K562 (cell line): ENCODE results near the gene TMEM120A. TPM values are rescaled to one million over a fixed set of nuclear protein-coding genes. Genes with fewer than 3 reads are reported as not detected.
A peak's percentile ranks its signal among the peaks of the same experiment; 100 is the strongest.

Experiments
- ATF3 ChIP-seq, 2 experiments: fragments of 450-650 bp in 1 of 2; sonication (generic) in 1 of 2; formaldehyde crosslinking in 1 of 2; IDR thresholded peaks in 1 of 2; conservative IDR thresholded peaks in 1 of 2; 2 replicates each; pipeline versions ENCODE4 v1.6.1 to v1.8.1; 2016 to 2023; ENCODE audit warnings: mild to moderate bottlenecking in 2 of 2, moderate library complexity in 2 of 2, inconsistent platforms in 1 of 2, missing genetic modification reagents in 1 of 2
- CHAMP1 ChIP-seq: fragments of 450-650 bp; IDR thresholded peaks from 2 replicates; pipeline ENCODE4 v1.6.1; 2016; ENCODE audit warnings: mild to moderate bottlenecking
- FOXA1 ChIP-seq: fragments of 450-650 bp; IDR thresholded peaks from 2 replicates; pipeline ENCODE4 v1.6.1; 2016; ENCODE audit warnings: mild to moderate bottlenecking, borderline replicate concordance
- FOXJ2 ChIP-seq: fragments of 200-800 bp; sonication (Bioruptor generic); IDR thresholded peaks from 2 replicates; pipeline ENCODE4 v1.6.1; 2016; ENCODE audit warnings: missing genetic modification characterization, missing compliant biosample characterization
- L3MBTL2 ChIP-seq: fragments of 450-650 bp; IDR thresholded peaks from 2 replicates; pipeline ENCODE4 v1.6.1; 2016; ENCODE audit warnings: mild to moderate bottlenecking, moderate library complexity
- MAX ChIP-seq: sonication (generic); formaldehyde crosslinking; IDR thresholded peaks from 2 replicates; pipeline ENCODE4 v1.9.0; 2022; ENCODE audit warnings: mild to moderate bottlenecking, missing genetic modification reagents
- MLX ChIP-seq, 2 experiments: fragments of 450-650 bp in 1 of 2; sonication (generic) in 1 of 2; formaldehyde crosslinking; conservative IDR thresholded peaks; 2 replicates each; pipeline versions ENCODE4 v1.4.0 to v1.8.1; 2020 to 2022; ENCODE audit warnings: mild to moderate bottlenecking in 1 of 2, missing genetic modification reagents in 1 of 2
- MYC ChIP-seq, 2 experiments: fragments of 250-450 bp in 1 of 2; sonication (Bioruptor Pico) in 1 of 2; IDR thresholded peaks; 2 replicates each; pipeline versions ENCODE4 v1.5.1 to v1.6.1; 2012 to 2021; ENCODE audit warnings: low read depth in 2 of 2, borderline replicate concordance in 1 of 2, improper control_type of control experiment in 1 of 2, low read length in 1 of 2, mild to moderate bottlenecking in 1 of 2, moderate library complexity in 1 of 2
- RAD21 ChIP-seq, 2 experiments: fragments of 250-450 bp in 1 of 2; fragments of 450-650 bp in 1 of 2; sonication (Bioruptor Pico) in 1 of 2; formaldehyde crosslinking in 1 of 2; IDR thresholded peaks in 1 of 2; conservative IDR thresholded peaks in 1 of 2; 2 replicates each; pipeline versions ENCODE4 v1.4.0 to v1.8.0; 2020 to 2022; ENCODE audit warnings: mild to moderate bottlenecking in 2 of 2, moderate library complexity in 1 of 2
- RAD51 ChIP-seq: fragments of 450-650 bp; IDR thresholded peaks from 2 replicates; pipeline ENCODE4 v1.7.1; 2016; ENCODE audit warnings: low read depth, mild to moderate bottlenecking, borderline replicate concordance
- RBM14 ChIP-seq: fragments of 200-400 bp; formaldehyde crosslinking; IDR thresholded peaks from 2 replicates; pipeline ENCODE4 v1.6.1; 2018; ENCODE audit warnings: low read depth, mild to moderate bottlenecking, low read length, moderate library complexity, borderline replicate concordance; ENCODE audit not compliant: insufficient read depth
- SIRT6 ChIP-seq: IDR thresholded peaks from one replicate; pipeline ENCODE4 v1.6.1; 2012; ENCODE audit warnings: low read depth, mild to moderate bottlenecking, control low read depth, inconsistent platforms, low read length, moderate library complexity
- TEAD1 ChIP-seq, 2 experiments: fragments of 450-650 bp in 1 of 2; sonication (generic) in 1 of 2; formaldehyde crosslinking; IDR thresholded peaks; 2 replicates each; pipeline versions ENCODE4 v1.4.0 to v1.8.0; 2020 to 2022; ENCODE audit warnings: mild to moderate bottlenecking in 2 of 2, missing genetic modification reagents in 1 of 2
- TFAP4 ChIP-seq: sonication (generic); formaldehyde crosslinking; IDR thresholded peaks from 2 replicates; pipeline ENCODE4 v1.8.0; 2022; ENCODE audit warnings: missing genetic modification reagents, mild to moderate bottlenecking, moderate library complexity, borderline replicate concordance
- THRA ChIP-seq: fragments of 450-650 bp; IDR thresholded peaks from 2 replicates; pipeline ENCODE4 v1.6.1; 2017; ENCODE audit warnings: mild to moderate bottlenecking, moderate library complexity
- ZBTB2 ChIP-seq: fragments of 450-650 bp; IDR thresholded peaks from 2 replicates; pipeline ENCODE4 v1.6.1; 2016; ENCODE audit warnings: antibody characterized with exemption
- ZNF444 ChIP-seq: fragments of 250-450 bp; sonication (Bioruptor Pico); IDR thresholded peaks from 2 replicates; pipeline ENCODE4 v1.4.0; 2020; ENCODE audit warnings: mild to moderate bottlenecking, moderate library complexity
- ZNF644 ChIP-seq: fragments of 200-800 bp; sonication (Bioruptor generic); IDR thresholded peaks from 2 replicates; pipeline ENCODE4 v1.6.1; 2016; ENCODE audit warnings: low read depth, missing genetic modification characterization, missing compliant biosample characterization
- polyA plus RNA-seq, 8 experiments: library from polyadenylated mRNA; depleted of rRNA in 4 of 8; stranded (reverse) in 5 of 8; unstranded in 3 of 8; fragments of >200 nt; fragmentation: Nextera tagmentation in 2 of 8; fragmentation: Illumina TruSeq in 1 of 8; extraction: Ambion mirVana in 2 of 8; extraction: Trizol in 1 of 8; gene quantifications; 2 replicates each; pipeline versions ENCODE4 v1.2.1 to v1.2.3, GENCODE V29; 2011 to 2014; ENCODE audit warnings: inconsistent platforms in 1 of 8, missing spikeins in 1 of 8
- total RNA-seq, 7 experiments: library from RNA; depleted of rRNA in 6 of 7; stranded (reverse); fragments of >200 nt in 6 of 7; fragmentation: Illumina TruSeq in 2 of 7; extraction: Trizol in 2 of 7; gene quantifications; 2 replicates each; pipeline versions ENCODE4 v1.2.1 to v1.2.3, GENCODE V29; 2011 to 2021; ENCODE audit warnings: low replicate concordance in 1 of 7

TMEM120A gene
- total and polyA plus RNA-seq, 9 of the 15 experiments (the other 6 are each of a cell fraction or from before 2014, with no cell fraction given), result 2.3 to 90.2 (median 22.9) TPM

GRCh38 chr7:75943864-75944263, 50.5 kb downstream of the TMEM120A start (continued):
- TF ChIP-seq MLX (CRISPR knock-in tag; conservative IDR thresholded peaks at IDR 0.05), result no peak
- TF ChIP-seq CHAMP1, result no peak
- TF ChIP-seq TEAD1 (CRISPR knock-in tag; IDR thresholded peaks at IDR 0.05), result no peak
- no peak for TF ChIP-seq RAD51
- TF ChIP-seq MYC (IDR thresholded peaks at IDR 0.05; ENCODE audit: low read depth, low read length), result 0 out of 2 replicates have a peak, but pooled peaks have one; percentile 26
- TF ChIP-seq MYC (CRISPR knock-in tag; IDR thresholded peaks at IDR 0.05; ENCODE audit: borderline replicate concordance, low read depth), result no peak
- peak in 1 of 2 experiments; percentile 17; a peak in 2 of 4 replicates for TF ChIP-seq RAD21 (CRISPR knock-in tag; conservative IDR thresholded peaks at IDR 0.05 in 1 of 2, IDR thresholded peaks at IDR 0.05 in 1 of 2)
- peak; percentile 88 for TF ChIP-seq L3MBTL2
- TF ChIP-seq ZNF644 (tag), result no peak
- TF ChIP-seq SIRT6, result no peak
- TF ChIP-seq RBM14, result no peak
- TF ChIP-seq MAX (CRISPR knock-in tag), result peak; percentile 81
- TF ChIP-seq ZBTB2, result no peak
- TF ChIP-seq FOXJ2 (tag), result 0 out of 2 replicates have a peak, but pooled peaks have one; percentile 29
- no peak for TF ChIP-seq THRA
- TF ChIP-seq FOXA1, result no peak
- TF ChIP-seq TFAP4 (CRISPR knock-in tag), result no peak; the same call in 1 of the 2 replicates
- TF ChIP-seq ATF3 (IDR thresholded peaks at IDR 0.05), result peak; percentile 60; the same call in 1 of the 2 replicates
- TF ChIP-seq ATF3 (CRISPR knock-in tag; conservative IDR thresholded peaks at IDR 0.05), result no peak
- no peak for TF ChIP-seq ZNF444
